ENCODE results near the gene CDH4.

- no peak for TF ChIP-seq CTCF (IDR thresholded peaks at IDR 0.05)
- TF ChIP-seq POLR2A (IDR thresholded peaks at IDR 0.05), result no peak
- TF ChIP-seq EP300 (IDR thresholded peaks at IDR 0.05), result no peak
- no peak for TF ChIP-seq POLR2AphosphoS5 (IDR thresholded peaks at IDR 0.05)
Measured at GRCh38 chr20:61267241-61267640, 15.2 kb downstream of the CDH4 start.
